NOMO-1 (cell line): ENCODE data around the gene CHD5.

Experiments
- DNase-seq, 2 experiments: peaks; one replicate each; lab custom pipeline; 2025; ENCODE audit not compliant: unreplicated experiment in 2 of 2; lab: John Stamatoyannopoulos, UW

CHD5 gene

GRCh38 chr1:6157132-6157527 lies 23.0 kb downstream of the CHD5 start:
- no peak for DNase-seq

DNA sequence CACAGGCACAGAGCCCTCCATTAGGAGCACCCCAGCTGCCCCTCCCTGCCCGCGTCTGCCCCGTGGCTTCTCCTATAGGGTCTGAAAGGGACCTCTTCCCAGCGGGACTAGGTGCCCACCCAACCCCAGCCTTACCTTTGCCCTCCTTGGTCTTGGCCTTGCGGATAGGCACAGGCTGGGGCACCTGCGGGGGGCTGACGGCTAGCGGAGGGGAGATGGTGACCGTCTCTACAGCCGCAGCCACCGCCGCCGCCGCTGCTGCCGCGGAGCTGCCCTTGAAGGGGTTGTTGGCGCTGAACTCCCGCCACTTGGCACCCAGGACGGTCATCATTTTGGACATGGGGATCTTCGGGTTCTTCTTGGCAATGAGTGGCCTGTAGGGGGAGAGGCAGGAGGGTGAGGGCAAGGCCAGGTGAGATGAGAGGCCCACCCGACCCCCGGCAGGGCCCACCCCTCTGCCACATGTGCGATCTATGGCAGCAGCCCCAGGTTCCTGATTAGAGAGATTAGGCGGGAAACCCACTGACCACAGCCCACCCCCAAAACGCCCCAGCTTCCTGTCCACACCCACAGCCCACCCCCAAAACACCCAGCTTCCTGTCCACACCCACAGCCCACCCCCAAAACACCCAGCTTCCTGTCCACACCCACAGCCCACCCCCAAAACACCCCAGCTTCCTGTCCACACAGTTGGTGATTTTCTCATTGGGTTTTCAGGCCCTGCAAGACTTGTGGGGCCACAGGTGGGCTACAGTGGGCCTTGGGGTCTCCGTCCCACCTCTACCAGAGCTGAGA lies 25.4 kb downstream of the CHD5 start:
- no peak for DNase-seq

DNA sequence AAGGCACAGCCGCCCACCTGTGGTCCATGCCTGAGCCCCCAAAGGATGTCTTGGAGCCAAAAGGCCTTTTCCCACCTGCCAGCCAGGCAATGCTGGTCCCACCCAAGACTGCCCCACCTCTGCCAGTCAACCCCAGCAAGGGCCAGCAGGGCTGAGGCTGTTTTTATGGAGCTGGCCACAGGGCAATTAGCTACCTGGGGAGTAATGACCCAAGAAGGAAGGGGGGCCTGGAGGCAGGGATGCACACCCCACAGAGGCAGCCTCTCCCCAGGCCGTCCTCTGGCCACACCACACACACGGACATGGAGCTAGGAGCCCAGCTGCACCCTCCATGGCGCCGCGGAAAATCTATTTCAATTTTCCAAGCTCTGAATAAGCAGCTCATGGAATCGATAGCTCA lies 27.2 kb downstream of the CHD5 start:
- no peak for DNase-seq

GRCh38 chr1:6152181-6152580 lies 27.9 kb downstream of the CHD5 start:
- no peak for DNase-seq

- DNase-seq: no peak
These were observed 28.8 kb downstream of the CHD5 start for GRCh38 chr1:6151291-6151822.

GRCh38 chr1:6150006-6150938 lies 29.8 kb downstream of the CHD5 start:
- no peak for DNase-seq

- no peak for DNase-seq
These were observed 30.5 kb downstream of the CHD5 start for GRCh38 chr1:6149597-6149996.

GRCh38 chr1:6148497-6149241 lies 31.5 kb downstream of the CHD5 start:
- DNase-seq: no peak

DNA sequence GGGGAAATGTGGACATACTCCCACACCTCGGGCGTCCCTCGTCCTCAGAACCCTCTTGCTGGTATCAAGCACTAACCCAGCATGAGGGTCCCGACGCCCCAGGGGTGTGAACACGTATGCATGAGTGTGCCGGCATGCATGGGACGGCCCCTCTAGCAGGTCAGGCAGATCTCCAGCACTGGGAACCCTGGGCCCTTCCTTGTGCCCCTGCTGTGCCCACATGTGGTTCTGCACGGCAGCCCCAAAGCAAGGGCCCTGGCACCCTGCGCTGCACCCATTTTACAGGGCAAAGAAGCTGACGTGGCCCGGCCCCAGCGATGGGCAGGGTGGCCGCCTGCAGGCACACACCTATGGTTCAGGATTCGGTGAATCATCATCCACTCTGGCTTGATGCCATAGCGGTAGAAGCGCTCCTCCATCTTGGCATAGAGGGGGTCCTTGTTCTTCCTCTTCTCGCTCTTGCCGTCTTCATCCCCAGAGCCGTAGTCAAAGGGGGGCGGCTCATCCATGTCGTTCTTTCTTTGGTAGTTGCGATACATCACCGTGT lies 34.2 kb downstream of the CHD5 start:
- no peak for DNase-seq

GRCh38 chr1:6145396-6145750 lies 34.7 kb downstream of the CHD5 start:
- no peak for DNase-seq

DNA sequence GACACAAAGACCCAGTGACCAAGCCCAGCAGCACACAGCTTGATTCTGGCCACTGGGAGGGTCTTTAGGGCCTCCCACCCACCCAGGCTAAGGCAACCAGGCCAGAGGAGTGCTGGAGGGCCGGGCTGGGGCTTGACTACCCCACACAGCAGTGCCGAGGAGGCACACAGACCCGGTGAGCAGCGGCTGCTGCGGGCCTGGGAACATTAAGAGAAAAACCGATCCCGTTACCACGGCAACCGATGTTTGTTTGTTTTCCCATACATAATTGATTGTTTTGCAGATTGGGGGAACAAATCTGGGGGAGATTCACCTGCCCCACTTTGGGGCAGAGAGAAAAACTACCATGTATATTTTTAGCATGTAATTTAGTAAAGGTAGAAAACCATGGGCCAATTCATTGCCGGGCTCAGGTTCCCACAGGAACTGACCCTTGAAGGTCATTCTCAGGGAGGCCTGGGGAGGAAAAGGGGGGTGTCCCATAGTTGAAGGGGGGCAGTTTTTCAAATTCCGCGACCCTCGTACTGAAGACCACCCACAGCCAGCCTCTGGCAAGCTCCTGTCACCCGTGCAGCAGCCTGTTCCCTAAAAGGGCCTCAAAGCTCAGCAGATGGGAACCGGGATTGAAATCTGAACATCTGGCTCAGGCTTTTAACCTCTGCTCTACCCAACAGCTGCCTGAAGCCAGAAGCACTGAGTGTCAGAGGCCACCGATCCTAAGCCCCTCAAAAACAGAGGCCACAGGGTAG lies 35.3 kb downstream of the CHD5 start:
- no peak for DNase-seq

DNA sequence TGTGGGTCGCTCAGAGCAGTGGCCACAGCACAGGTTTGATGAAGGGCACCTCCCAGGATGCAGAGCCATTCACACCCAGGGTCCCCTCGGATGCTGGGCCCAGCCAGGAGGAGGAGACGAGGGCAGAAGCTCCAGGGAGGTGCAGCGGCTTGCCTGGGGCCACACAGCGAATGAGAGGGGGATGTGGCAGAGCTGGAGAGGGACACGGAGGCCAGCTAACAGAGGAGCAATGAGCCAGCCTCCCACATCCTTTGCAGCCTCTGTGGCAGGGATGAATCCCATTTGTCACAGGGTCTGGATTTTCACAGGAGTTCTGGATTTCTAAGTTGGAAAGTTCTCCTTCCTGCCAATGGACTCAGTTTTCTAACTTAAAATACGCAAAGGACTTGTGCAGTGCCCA lies 35.9 kb downstream of the CHD5 start:
- DNase-seq: no peak

- DNase-seq: no peak
These were observed 36.7 kb downstream of the CHD5 start for GRCh38 chr1:6143395-6143794.

DNA sequence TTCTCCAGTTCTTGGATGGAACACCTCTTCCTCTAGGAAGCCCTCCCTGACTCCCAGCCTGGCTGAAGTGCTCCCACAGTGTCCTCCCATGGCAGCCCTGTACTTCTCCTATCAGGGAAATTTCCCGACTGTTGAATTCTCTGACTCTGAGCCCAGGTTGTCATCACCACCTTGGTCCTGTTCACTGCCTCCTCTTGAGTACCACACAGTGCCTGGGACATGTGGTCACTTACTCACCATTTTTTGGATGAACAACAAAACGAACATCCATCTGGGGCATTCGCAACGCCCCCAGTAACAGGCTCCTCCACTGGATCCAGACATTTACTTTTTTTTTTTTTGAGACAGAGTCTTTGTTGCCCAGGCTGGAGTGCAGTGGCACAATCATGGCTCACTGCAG lies 37.4 kb downstream of the CHD5 start:
- no peak for DNase-seq

GRCh38 chr1:6142036-6142621 lies 38.0 kb downstream of the CHD5 start:
- no peak for DNase-seq

- DNase-seq: no peak
These were observed 38.5 kb downstream of the CHD5 start for GRCh38 chr1:6141592-6141991.

- no peak for DNase-seq
These were observed 39.7 kb downstream of the CHD5 start for GRCh38 chr1:6140413-6140812.

DNA sequence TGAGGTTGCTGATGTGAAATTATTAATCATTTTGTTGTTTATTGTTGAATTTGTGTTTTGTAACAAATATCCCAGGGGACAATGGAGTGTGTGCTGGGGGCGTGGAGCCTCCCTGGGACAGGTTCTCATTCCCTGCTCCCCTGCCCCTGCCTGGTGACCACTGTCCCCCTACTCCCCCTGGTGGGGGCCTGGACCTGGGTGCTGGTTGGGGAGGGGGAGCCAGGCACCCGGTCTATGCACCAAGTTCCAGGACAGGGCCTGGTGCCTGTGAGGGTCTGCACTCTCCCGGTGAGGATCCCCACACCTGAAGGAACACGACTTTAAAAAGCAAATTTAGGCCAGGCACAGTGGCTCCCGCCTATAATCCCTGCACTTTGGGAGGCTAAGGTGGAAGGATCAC lies 42.4 kb downstream of the CHD5 start:
- DNase-seq: no peak

DNA sequence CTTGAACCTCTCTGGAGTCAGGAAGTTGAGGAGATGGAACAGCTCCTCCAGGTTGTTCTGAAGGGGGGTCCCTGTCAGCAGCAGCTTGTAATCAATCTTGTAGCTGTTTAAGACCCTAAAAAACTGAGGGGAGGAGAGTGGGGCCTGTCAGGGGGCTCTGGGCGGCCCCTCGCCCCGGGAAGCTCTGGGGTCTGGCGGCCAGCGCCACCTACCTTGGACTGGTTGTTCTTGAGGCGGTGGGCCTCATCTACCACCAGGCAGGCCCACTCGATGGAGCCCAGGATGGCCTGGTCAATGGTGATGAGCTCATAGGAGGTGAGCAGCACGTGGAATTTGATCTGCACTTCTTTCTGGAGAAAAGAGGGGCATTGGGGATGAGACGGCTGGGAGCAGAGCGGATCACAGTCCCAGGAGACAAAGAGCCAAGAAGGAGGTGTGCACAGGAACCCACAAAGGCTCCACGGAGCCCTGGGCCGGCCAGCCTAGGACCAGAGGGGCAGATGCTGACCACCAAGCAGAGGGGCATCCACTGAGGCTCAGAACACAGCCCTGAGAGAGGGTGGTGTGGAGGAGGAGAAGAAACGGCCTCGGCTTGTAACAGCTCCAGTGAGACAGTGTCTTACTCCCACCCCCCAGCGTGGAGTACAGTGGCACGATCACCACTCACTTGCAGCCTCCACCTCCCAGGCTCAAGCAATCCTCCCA lies 43.5 kb downstream of the CHD5 start:
- no peak for DNase-seq
